Activated T-cell treated with anti-CD3 and anti-CD28 coated beads, Interleukin-2, amount 50 U/mL, for 72 hours (primary cell): Measurements from ENCODE around the gene STRA6. TPM values are rescaled to one million over a fixed set of nuclear protein-coding genes. Genes with fewer than 3 reads are reported as not detected.

Experiments used
- ATAC-seq, 2 donors: fragments of 150-1000 bp; cut with Tn5 transposase; replicated peaks in 1 of 2; 2 replicates each; pipeline ENCODE4 v1.10.0; 2021; ENCODE audit warnings: moderate library complexity in 2 of 2, mild to moderate bottlenecking in 1 of 2
- DNase-seq, 2 donors: peaks; one replicate each; pipeline ENCODE4 v3.0.0; 2021 to 2022; ENCODE audit warnings: mixed read lengths in 1 of 2
- H3K27ac Mint-ChIP-seq: one replicate; pipeline ENCODE4 v1.8.0; 2022; ENCODE audit warnings: mild to moderate bottlenecking, moderate library complexity, mixed read lengths
- H3K27me3 Mint-ChIP-seq: one replicate; pipeline ENCODE4 v1.8.0; 2022; ENCODE audit warnings: low read depth, mixed read lengths
- H3K36me3 Mint-ChIP-seq, 2 donors: one replicate each; pipeline ENCODE4 v1.8.0; 2022; ENCODE audit warnings: mixed read lengths in 2 of 2, mild to moderate bottlenecking in 1 of 2; ENCODE audit not compliant: insufficient read depth in 2 of 2
- H3K4me1 Mint-ChIP-seq: one replicate; pipeline ENCODE4 v1.8.0; 2022; ENCODE audit warnings: low read depth, mixed read lengths
- H3K4me3 Mint-ChIP-seq, 2 donors: one replicate each; pipeline ENCODE4 v1.8.0; 2022; ENCODE audit warnings: mild to moderate bottlenecking in 2 of 2, mixed read lengths in 2 of 2, moderate library complexity in 2 of 2
- H3K9me3 Mint-ChIP-seq, 2 donors: one replicate each; pipeline ENCODE4 v1.8.0; 2022; ENCODE audit warnings: mixed read lengths in 2 of 2
- total RNA-seq, 2 donors: library from RNA; stranded (reverse); gene quantifications; one replicate each; pipeline ENCODE4 v1.2.3, GENCODE V29; 2022

STRA6 gene
- total RNA-seq, 2 donors from 2014 or later = 0.43 to 0.46 TPM

DNA sequence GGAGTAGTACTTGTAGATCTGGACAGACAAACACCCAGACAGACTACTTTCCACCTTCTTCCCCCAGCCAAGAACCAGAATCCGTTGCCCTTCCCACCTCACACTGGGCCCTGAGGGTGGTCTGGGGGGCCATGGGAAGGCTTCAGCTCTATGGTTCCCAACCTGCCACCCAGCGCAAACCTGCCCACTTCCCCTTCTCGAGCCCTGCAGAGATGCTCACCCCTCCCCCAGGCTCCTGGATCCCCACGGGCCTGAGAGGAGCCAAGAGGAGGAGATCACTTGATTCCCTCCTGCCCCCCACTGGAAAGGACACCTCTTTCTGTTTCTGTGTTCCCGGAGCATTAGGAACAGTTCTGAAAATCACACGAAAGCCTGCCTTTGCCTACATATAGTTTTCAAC, 8.7 kb downstream of the STRA6 start:
- ATAC-seq = no peak
- H3K4me1 Mint-ChIP-seq = no peaks in the 10 kb centered on the region
- no peak overlapping the region for H3K27ac Mint-ChIP-seq

GRCh38 chr15:74193299-74193718, 9.3 kb downstream of the STRA6 start:
- Mint-ChIP-seq H3K4me3 (no peak overlapping the region), H3K36me3 (no peaks in the 10 kb centered on the region), H3K4me1 (no peaks in the 10 kb centered on the region), H3K9me3 (no peaks in the 10 kb centered on the region), H3K27ac (no peak overlapping the region), H3K27me3 (no peaks in the 10 kb centered on the region)
- no peak for DNase-seq
- no peak for ATAC-seq

More for the DNA sequence above, 8.7 kb downstream of the STRA6 start:
- DNase-seq = no peak
- Mint-ChIP-seq H3K4me3 (no peak overlapping the region), H3K9me3 (no peaks in the 10 kb centered on the region), H3K27me3 (no peaks in the 10 kb centered on the region), H3K36me3 (no peaks in the 10 kb centered on the region)

GRCh38 chr15:74192751-74193150, 9.8 kb downstream of the STRA6 start:
- H3K36me3 Mint-ChIP-seq = no peaks in the 10 kb centered on the region
- no peaks in the 10 kb centered on the region for H3K4me1 Mint-ChIP-seq
- no peaks in the 10 kb centered on the region for H3K9me3 Mint-ChIP-seq
- DNase-seq (no peak), ATAC-seq (no peak)
- H3K4me3 Mint-ChIP-seq = no peak overlapping the region
- H3K27me3 Mint-ChIP-seq = no peaks in the 10 kb centered on the region
- no peak overlapping the region for H3K27ac Mint-ChIP-seq

DNA sequence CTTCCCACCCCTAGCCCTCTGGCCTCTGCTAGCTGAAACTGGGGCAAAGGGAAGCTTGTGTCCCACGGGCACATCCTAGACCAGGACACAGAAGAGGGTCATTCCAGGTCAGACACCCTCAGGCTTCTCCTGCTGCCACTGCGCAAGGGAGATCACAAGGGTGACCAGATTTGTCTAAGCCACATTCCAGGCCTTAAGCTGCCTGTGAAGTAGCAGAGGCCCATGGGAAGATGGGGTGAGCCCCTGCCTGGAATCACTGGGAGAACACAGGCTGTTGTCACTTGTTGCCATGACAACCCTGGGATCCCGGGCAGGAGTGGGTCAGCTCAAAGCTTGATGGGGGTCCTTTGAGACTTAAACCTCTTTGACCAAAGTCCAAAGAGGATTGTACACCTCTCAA, 10.8 kb downstream of the STRA6 start:
- H3K27ac Mint-ChIP-seq = no peak overlapping the region
- H3K4me3 Mint-ChIP-seq = no peak overlapping the region
- no peak for ATAC-seq
- H3K4me1 Mint-ChIP-seq = peaks cover 5% of the 10 kb centered on the region
- no peaks in the 10 kb centered on the region for H3K9me3 Mint-ChIP-seq
- H3K36me3 Mint-ChIP-seq = no peaks in the 10 kb centered on the region
- H3K27me3 Mint-ChIP-seq = no peaks in the 10 kb centered on the region
- DNase-seq = no peak

GRCh38 chr15:74188216-74188615, 14.4 kb downstream of the STRA6 start:
- Mint-ChIP-seq H3K4me1 (peaks cover 21% of the 10 kb centered on the region), H3K9me3 (no peaks in the 10 kb centered on the region), H3K27me3 (no peaks in the 10 kb centered on the region), H3K27ac (no peak overlapping the region), H3K36me3 (no peaks in the 10 kb centered on the region), H3K4me3 (no peak overlapping the region)
- no peak for ATAC-seq
- no peak for DNase-seq

GRCh38 chr15:74185710-74186348, 16.8 kb downstream of the STRA6 start:
- peak; percentile 71 to 72 for ATAC-seq
- peaks cover 21% of the 10 kb centered on the region for H3K4me1 Mint-ChIP-seq
- H3K27me3 Mint-ChIP-seq = no peaks in the 10 kb centered on the region
- no peaks in the 10 kb centered on the region for H3K9me3 Mint-ChIP-seq
- no peaks in the 10 kb centered on the region for H3K36me3 Mint-ChIP-seq
- no peak overlapping the region for H3K4me3 Mint-ChIP-seq
- no peak overlapping the region for H3K27ac Mint-ChIP-seq
- peak; percentile 16 to 24 for DNase-seq

- ATAC-seq = peak; percentile 72 to 82
- peak; percentile 29 to 41 for DNase-seq
Measured at GRCh38 chr15:74184582-74185091, 17.9 kb downstream of the STRA6 start.

GRCh38 chr15:74182131-74182530, 20.5 kb downstream of the STRA6 start:
- Mint-ChIP-seq H3K27me3 (no peaks in the 10 kb centered on the region), H3K4me3 (no peak overlapping the region)

More at GRCh38 chr15:74184582-74185091, 17.9 kb downstream of the STRA6 start:
- Mint-ChIP-seq H3K9me3 (no peaks in the 10 kb centered on the region), H3K36me3 (no peaks in the 10 kb centered on the region), H3K27me3 (no peaks in the 10 kb centered on the region), H3K4me3 (no peak overlapping the region), H3K4me1 (peaks cover 21% of the 10 kb centered on the region), H3K27ac (no peak overlapping the region)

DNA sequence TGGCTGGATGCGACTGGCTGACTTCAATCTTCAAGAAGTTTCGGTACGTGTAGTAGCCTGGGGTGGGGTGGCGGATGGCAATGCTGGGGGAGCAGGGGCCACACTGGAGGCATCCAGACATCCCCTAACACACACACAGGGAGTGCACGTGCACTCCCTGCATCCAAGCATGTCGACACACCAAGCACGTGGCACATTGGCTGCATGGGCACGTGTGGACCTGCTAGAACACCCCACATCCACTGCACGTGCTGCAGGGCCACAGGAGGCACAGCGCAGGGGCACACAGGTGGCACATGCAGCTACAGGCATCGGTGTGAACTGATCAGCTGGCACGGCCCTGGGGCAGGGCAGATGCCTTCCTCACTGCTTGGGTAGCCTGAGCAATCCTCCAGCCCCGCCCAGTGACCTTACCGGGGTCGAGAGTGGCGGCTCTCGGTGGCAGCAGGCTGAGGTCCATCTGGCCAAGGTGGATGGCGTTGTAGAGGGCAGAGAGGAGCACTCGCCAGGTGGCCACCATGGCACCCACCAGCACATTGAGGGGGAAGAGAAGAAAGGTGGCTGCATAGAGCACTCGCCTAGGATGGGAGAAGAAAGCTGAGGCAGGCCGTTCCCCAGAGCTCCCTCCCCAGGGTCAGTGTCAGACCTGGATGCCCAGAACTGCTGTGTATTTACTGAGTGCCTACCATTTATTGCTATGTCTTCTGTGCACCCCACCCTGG, 21.5 kb downstream of the STRA6 start:
- ATAC-seq (no peak), DNase-seq (no peak)
- no peaks in the 10 kb centered on the region for H3K27me3 Mint-ChIP-seq
- H3K27ac Mint-ChIP-seq = no peak overlapping the region
- no peaks in the 10 kb centered on the region for H3K9me3 Mint-ChIP-seq
- H3K4me3 Mint-ChIP-seq = no peak overlapping the region
- H3K36me3 Mint-ChIP-seq = no peaks in the 10 kb centered on the region
- H3K4me1 Mint-ChIP-seq = peaks cover 16% of the 10 kb centered on the region

More at GRCh38 chr15:74182131-74182530, 20.5 kb downstream of the STRA6 start:
- no peak for ATAC-seq
- DNase-seq = no peak
- H3K9me3 Mint-ChIP-seq = no peaks in the 10 kb centered on the region
- peaks cover 18% of the 10 kb centered on the region for H3K4me1 Mint-ChIP-seq
- H3K27ac Mint-ChIP-seq = no peak overlapping the region
- no peaks in the 10 kb centered on the region for H3K36me3 Mint-ChIP-seq

GRCh38 chr15:74179983-74180880, 22.4 kb downstream of the STRA6 start:
- H3K27ac Mint-ChIP-seq = no peak overlapping the region
- H3K27me3 Mint-ChIP-seq = no peaks in the 10 kb centered on the region
- H3K4me1 Mint-ChIP-seq = peaks cover 10% of the 10 kb centered on the region
- no peak overlapping the region for H3K4me3 Mint-ChIP-seq
- DNase-seq (no peak), ATAC-seq (no peak)
- H3K9me3 Mint-ChIP-seq = no peaks in the 10 kb centered on the region
- no peaks in the 10 kb centered on the region for H3K36me3 Mint-ChIP-seq

- Mint-ChIP-seq H3K27me3 (no peaks in the 10 kb centered on the region), H3K27ac (no peak overlapping the region), H3K4me3 (no peak overlapping the region), H3K9me3 (no peaks in the 10 kb centered on the region), H3K36me3 (no peaks in the 10 kb centered on the region), H3K4me1 (peaks cover under 1% of the 10 kb centered on the region)
- ATAC-seq = no peak
- DNase-seq = no peak
Measured at GRCh38 chr15:74179101-74179841, 23.3 kb downstream of the STRA6 start.

GRCh38 chr15:74178326-74179100, 24.1 kb downstream of the STRA6 start:
- H3K27me3 Mint-ChIP-seq = no peaks in the 10 kb centered on the region
- no peaks in the 10 kb centered on the region for H3K4me1 Mint-ChIP-seq
- H3K36me3 Mint-ChIP-seq = no peaks in the 10 kb centered on the region
- H3K9me3 Mint-ChIP-seq = no peaks in the 10 kb centered on the region
- no peak overlapping the region for H3K27ac Mint-ChIP-seq
- ATAC-seq (no peak), DNase-seq (no peak)
- no peak overlapping the region for H3K4me3 Mint-ChIP-seq
